HL-60 (cell line): ENCODE results near the gene CCSER2.

Experiments
- CTCF ChIP-seq: IDR thresholded peaks from one replicate; pipeline ENCODE4 v1.5.1; 2011; ENCODE audit warnings: low read length, control low read depth, inconsistent platforms; ENCODE audit not compliant: insufficient read depth
- GABPA ChIP-seq: IDR thresholded peaks from 2 replicates; pipeline ENCODE4 v1.6.1; 2012; ENCODE audit warnings: low read depth
- POLR2AphosphoS5 ChIP-seq: IDR thresholded peaks from 2 replicates; pipeline ENCODE4 v1.6.1; 2012; ENCODE audit warnings: low read depth

GRCh38 chr10:84291384-84291783, 37.0 kb upstream of the CCSER2 start:
- TF ChIP-seq POLR2AphosphoS5 (no peak), CTCF (no peak), GABPA (no peak)
